NCI-H446 (cell line): ENCODE measurements around the gene LRRTM4.
"Not testable (repeated sequence)": the region's sequence is repeated elsewhere in the genome, so short reads cannot be mapped to it uniquely, and the experiment has no call there.

Experiments
- DNase-seq, 2 experiments: peaks; one replicate each; lab custom pipeline; 2025; lab: John Stamatoyannopoulos, UW

Gene LRRTM4

GRCh38 chr2:77314721-77315120, 207.5 kb downstream of the LRRTM4 start:
- no peak for DNase-seq

DNA sequence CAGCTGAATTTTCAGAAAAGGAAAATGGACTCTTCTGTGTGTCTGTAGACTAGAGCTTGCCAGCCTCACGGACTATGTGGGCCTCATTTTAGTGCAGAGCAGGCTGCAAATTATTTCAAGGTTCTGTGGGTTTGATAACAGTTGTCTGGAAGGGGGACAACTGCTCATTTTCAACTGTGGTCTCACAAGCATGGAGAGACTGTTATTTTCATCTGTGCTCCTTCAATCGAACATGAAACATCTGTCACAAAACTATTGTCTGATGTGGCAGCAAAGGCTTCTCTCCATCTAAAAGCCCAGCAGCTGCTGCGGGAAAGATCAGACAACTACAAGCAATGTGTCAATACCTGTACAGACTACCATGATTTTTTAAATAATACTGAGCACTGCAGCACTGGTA, 211.8 kb downstream of the LRRTM4 start:
- no peak for DNase-seq

DNA sequence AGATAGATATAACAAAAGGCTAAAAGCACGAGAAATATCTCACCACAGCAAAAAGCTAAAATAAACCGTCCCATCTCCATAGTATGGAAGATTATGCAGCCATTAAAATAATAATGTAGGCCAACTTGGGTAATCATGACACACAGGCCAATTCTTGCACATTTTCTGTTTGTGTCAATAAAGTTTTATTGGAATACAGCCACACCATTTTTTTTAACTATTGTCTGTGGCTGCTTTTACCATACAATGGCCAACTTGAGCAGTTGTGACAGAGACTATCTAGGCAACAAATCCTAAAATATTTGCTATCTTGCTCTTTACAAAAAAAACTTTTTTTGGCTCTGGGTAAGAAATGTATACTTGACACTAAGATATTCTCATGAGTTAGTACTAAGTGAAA, 212.5 kb downstream of the LRRTM4 start:
- no peak for DNase-seq

- DNase-seq = no peak
These were observed 220.7 kb downstream of the LRRTM4 start for GRCh38 chr2:77301441-77301840.

- DNase-seq = no peak
These were observed 225.4 kb downstream of the LRRTM4 start for GRCh38 chr2:77296791-77297190.

- DNase-seq = no peak
These were observed 227.7 kb downstream of the LRRTM4 start for GRCh38 chr2:77294474-77294873.

GRCh38 chr2:77284353-77284752, 237.8 kb downstream of the LRRTM4 start:
- DNase-seq = no peak

- DNase-seq = no peak
These were observed 250.9 kb downstream of the LRRTM4 start for GRCh38 chr2:77271262-77271661.

GRCh38 chr2:77270433-77270832, 251.7 kb downstream of the LRRTM4 start:
- DNase-seq = no peak

DNA sequence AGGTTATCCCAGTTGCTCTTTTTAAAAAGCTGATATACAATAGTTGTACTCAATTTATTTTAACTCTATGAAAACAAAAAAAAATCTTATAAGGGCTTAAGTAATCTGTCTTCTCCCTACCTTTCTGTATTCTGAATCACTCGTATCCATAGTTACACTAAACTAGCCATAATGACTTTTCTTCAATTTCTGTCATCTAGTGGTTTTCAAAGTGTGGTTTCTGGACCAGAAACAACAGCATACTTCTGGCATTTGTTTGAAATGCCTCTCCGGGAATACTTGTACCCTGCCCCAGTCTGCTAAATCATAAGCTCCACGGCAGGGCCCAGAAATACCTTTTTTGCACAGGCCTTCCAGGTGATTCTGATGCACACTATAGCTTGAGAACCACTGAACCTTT, 253.6 kb downstream of the LRRTM4 start:
- DNase-seq = no peak

- no peak for DNase-seq
These were observed 289.2 kb downstream of the LRRTM4 start for GRCh38 chr2:77232909-77233425.

- DNase-seq = peak; percentile 46 to 75
These were observed 293.8 kb downstream of the LRRTM4 start for GRCh38 chr2:77228391-77228790.

DNA sequence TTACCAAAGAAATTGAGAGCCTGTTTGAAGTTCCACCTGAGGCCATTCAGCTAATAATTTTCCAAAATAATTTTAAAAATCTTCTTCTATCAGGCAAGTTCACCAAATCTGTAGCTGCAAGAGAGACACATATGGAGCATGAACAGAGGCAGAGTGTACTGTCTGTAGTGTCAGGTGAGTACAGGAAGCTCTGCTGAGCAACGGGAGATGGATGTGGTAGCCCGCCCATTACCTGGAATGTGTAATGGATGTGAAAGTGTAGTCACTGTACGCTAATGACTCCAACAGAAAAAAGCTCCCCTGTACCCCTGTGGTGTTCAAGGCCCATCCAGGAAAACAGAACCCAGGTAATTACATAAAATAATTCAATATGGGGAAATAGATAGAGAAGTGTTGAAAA, 311.5 kb downstream of the LRRTM4 start:
- no peak for DNase-seq

GRCh38 chr2:77207331-77207730, 314.8 kb downstream of the LRRTM4 start:
- no peak for DNase-seq

DNA sequence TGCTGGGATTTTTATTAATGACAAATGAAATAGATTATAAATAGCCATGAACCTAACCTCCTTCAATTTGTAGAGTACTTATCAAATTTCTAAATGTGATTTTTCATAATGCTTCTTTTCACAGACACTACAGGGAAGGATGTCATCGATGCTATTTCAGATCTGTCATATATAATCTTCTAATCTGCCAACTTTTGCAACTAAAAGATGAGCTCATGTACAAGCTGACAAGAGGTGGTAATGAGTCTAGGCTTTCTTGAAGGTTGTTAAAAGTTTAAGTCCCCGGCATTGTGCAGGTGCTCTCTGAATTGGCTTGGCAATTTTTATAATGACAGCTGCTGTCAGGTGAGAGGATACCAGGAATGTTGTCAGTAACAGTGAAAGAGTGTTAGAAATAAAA, 320.4 kb downstream of the LRRTM4 start:
- no peak for DNase-seq

GRCh38 chr2:77199411-77199810, 322.8 kb downstream of the LRRTM4 start:
- DNase-seq = no peak

DNA sequence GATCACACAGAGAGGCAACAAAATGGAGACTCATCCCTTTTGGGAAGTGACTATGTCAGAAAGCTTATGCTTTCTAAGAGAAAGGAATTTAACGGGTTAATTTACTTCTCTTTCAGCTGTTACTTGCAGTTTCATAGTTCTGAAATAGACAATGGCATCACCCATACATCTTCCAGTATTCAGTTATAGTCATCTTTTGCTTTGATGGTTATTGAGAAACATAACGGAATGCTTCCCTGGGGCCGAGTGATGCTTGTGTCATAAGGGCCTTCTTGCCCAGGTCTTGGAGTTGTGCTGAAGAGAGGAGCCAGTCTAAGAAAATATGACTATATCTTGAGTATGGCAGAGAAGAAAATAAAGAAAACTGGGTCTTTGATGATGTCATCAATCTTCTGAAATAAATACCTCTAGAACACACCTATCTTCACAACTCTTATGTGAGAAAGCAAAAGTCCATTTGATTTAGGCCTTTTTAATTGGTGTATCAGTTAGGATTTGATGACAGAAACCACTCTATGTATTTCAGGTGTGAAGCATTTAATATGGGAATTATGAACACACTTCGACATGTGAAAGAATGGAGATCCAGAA, 328.2 kb downstream of the LRRTM4 start:
- DNase-seq = no peak

GRCh38 chr2:77192811-77193289, 329.3 kb downstream of the LRRTM4 start:
- DNase-seq = no peak

GRCh38 chr2:77191665-77192064, 330.5 kb downstream of the LRRTM4 start:
- no peak for DNase-seq

DNA sequence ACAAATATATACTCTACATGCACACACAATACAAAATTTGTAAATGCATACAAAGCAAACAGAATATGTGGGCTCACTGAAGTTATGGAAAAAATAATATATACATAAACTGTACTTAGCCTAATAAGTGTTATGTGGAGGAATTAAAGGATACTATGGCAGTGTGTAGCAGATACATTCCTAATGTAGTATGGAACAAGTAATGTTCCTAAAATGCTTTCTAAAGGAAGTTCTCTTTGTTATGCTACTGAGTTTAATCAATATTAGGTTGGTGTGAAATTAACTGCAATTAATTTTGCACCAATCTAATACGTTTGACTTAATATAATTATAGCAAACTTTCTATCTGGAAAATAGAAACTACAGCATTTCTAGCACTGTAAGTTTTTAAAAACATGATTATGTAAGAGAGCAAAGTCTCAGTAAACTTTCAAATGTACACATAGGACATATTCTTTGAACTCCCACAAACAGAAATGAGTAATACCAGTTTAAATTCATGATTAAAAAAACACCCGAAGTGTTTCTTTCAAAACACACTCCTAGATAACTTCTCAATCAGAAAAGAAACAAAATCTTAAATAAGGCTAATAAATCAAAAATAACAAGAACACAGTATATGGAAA, 331.3 kb downstream of the LRRTM4 start:
- no peak for DNase-seq

DNA sequence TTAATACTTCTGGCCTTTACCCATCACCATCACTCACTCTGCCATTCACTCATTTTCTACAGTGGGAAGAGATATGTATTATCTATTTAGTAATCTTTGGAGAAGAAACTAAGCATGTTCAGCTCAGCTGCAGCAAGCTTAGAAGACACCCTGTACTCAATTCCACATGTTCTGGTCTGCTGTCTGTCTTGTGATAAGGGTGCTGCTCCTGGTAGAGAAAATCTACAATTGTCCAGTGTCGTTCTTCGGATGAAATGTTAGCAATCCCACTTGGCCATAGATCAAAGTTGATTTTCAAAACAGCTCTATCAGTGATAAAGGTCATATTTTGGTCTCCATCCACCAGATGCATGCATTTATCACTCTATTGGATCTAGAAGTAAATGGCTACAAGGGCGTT, 337.1 kb downstream of the LRRTM4 start:
- no peak for DNase-seq

DNA sequence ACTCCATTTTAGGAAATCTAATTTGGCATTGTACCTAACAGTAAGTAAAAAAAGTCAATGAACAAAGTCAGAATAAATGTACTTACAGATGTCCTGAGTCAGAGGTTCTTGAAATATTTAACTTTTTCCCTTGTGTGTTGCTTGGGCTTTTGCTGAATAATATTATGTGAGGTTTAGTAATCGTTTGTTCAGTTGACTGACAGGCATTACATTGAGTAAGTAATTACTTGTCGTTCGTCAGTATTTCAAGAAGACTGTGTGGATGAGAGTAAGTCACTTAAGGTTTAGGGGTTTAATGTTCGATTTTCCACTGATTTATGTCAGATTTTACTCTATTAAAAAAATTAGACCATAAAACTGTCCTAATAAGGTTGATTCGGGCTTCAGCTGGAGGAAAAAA, 342.9 kb downstream of the LRRTM4 start:
- DNase-seq = no peak

- not testable (repeated sequence) for DNase-seq
These were observed 346.9 kb downstream of the LRRTM4 start for GRCh38 chr2:77175266-77175780.

- no peak for DNase-seq
These were observed 352.8 kb downstream of the LRRTM4 start for GRCh38 chr2:77169426-77169825.
